Measurements from ENCODE around the gene SAV1. TPM values are rescaled to one million over a fixed set of nuclear protein-coding genes. Genes with fewer than 3 reads are reported as not detected.

SAV1 gene
- total RNA-seq, 1 experiment from 2014 or later, result 37.1 TPM

- Histone ChIP-seq H3K27ac (no peak overlapping the region), H3K4me1 (replicated peaks; ENCODE audit: insufficient read depth) (no peaks in the 10 kb centered on the region), H3K4me3 (no peak overlapping the region), H3K4me2 (no peak overlapping the region), H3K9me2 (ENCODE audit: insufficient read depth) (no peaks in the 10 kb centered on the region), H3K27me3 (ENCODE audit: insufficient read depth, low read depth) (no peaks in the 10 kb centered on the region), H3K79me2 (ENCODE audit: low read depth) (no peaks in the 10 kb centered on the region), H4K20me1 (ENCODE audit: insufficient read depth) (no peaks in the 10 kb centered on the region), H3K9me3 (ENCODE audit: insufficient read depth, low read depth) (no peaks in the 10 kb centered on the region), H2AFZ (no peak overlapping the region), H3F3A (ENCODE audit: insufficient read depth, low read depth) (no peaks in the 10 kb centered on the region), H3K36me3 (ENCODE audit: low read depth) (no peaks in the 10 kb centered on the region)
- intact Hi-C loops (cut with micrococcal nuclease; ENCODE audit: unreplicated experiment), result no loop called here
- no peak for TF ChIP-seq EZH2 (IDR thresholded peaks at IDR 0.05; ENCODE audit: low read depth)
- no peak for TF ChIP-seq CTCF (conservative IDR thresholded peaks at IDR 0.05)
- CTCF ChIA-PET, result interaction anchor here (0.7 kb wide), 1 partner anchor 284 kb away, joined by 3 read pairs; no protein-coding TSS in a partner anchor
- no peak for DNase-seq
- no TSS peak for BruUV-seq (replicated peaks)
- POLR2A ChIA-PET (ENCODE audit: unreplicated experiment), result no interaction called here
Measured at GRCh38 chr14:50594577-50595316, 73.4 kb downstream of the SAV1 start.

GRCh38 chr14:50590464-50590863, 77.6 kb downstream of the SAV1 start:
- Histone ChIP-seq H3K36me3 (ENCODE audit: low read depth) (no peaks in the 10 kb centered on the region), H3K4me2 (no peak overlapping the region), H3K4me1 (replicated peaks; ENCODE audit: insufficient read depth) (no peaks in the 10 kb centered on the region), H3K27ac (no peak overlapping the region), H3K9me2 (ENCODE audit: insufficient read depth) (no peaks in the 10 kb centered on the region), H2AFZ (no peak overlapping the region), H3F3A (ENCODE audit: insufficient read depth, low read depth) (no peaks in the 10 kb centered on the region), H3K27me3 (ENCODE audit: insufficient read depth, low read depth) (no peaks in the 10 kb centered on the region), H3K9me3 (ENCODE audit: insufficient read depth, low read depth) (no peaks in the 10 kb centered on the region), H4K20me1 (ENCODE audit: insufficient read depth) (no peaks in the 10 kb centered on the region), H3K4me3 (no peak overlapping the region), H3K79me2 (ENCODE audit: low read depth) (no peaks in the 10 kb centered on the region)
- TF ChIP-seq EZH2 (IDR thresholded peaks at IDR 0.05; ENCODE audit: low read depth) (no peak), CTCF (conservative IDR thresholded peaks at IDR 0.05) (no peak)
- intact Hi-C loops (cut with micrococcal nuclease; ENCODE audit: unreplicated experiment), result no loop called here
- ChIA-PET POLR2A (ENCODE audit: unreplicated experiment) (no interaction called here), CTCF (no interaction called here)
- BruUV-seq (replicated peaks), result no TSS peak
- DNase-seq, result no peak

Other genes starting within 250 kb of the SAV1 start
- gene MAP4K5, start 135.7 kb downstream of the SAV1 start, total RNA-seq (2021), result 51.8 and 66.6 TPM in 2 replicates
- 3.8 and 4.3 TPM in 2 replicates for gene ATL1, start 108.2 kb downstream of the SAV1 start, total RNA-seq (2021)
- 34.3 and 36.5 TPM in 2 replicates for gene NIN, start 162.9 kb upstream of the SAV1 start, total RNA-seq (2021)
- gene ABHD12B, start 203.7 kb upstream of the SAV1 start, total RNA-seq (2021), result not detected in 2 replicates